HCT116 (cell line): ENCODE results near the gene ZNF311. TPM values are rescaled to one million over a fixed set of nuclear protein-coding genes. Genes with fewer than 3 reads are reported as not detected.

ENCODE experiments used
- ATAC-seq: fragments of 200-7000 bp; cut with Tn5 transposase; 2 replicates; pipeline ENCODE4 v1.9.1; 2020; ENCODE audit warnings: mild to moderate bottlenecking, moderate library complexity
- BruUV-seq: library from RNA; stranded (reverse); fragments of 400-500 nt; replicated peaks from 2 replicates; lab custom pipeline; 2021; lab: Mats Ljungman, UMichigan
- CTCF ChIA-PET: fragments of 300-600 bp; sonication (Branson Sonifier 250); formaldehyde crosslinking; loops from one replicate; lab custom pipeline; 2021; ENCODE audit warnings: antibody characterized with exemption; lab: Charles Lee
- POLR2A ChIA-PET: fragments of 300-600, 350-600 bp; sonication (Branson Sonifier 250); formaldehyde crosslinking; loops from one replicate; lab custom pipeline; 2021; ENCODE audit warnings: antibody characterized with exemption; lab: Charles Lee
- RAD21 ChIA-PET, 2 experiments: fragments of 300-600 bp; sonication (Branson Sonifier 250); formaldehyde crosslinking; loops; one replicate each; lab custom pipeline; 2023; ENCODE audit warnings: low total read pairs in 2 of 2; ENCODE audit not compliant: uncharacterized antibody in 2 of 2, unreplicated experiment in 2 of 2, low non-redundant PET in 1 of 2; lab: Charles Lee
- DNase-seq: peaks from one replicate; pipeline ENCODE4 v3.0.0-alpha.2; 2010; ENCODE audit warnings: low read depth, low spot score
- H2AFZ ChIP-seq: fragments of 200-600 bp; shearing (Covaris generic), sonication (generic); 2 replicates; pipeline ENCODE4 v1.6.1; 2017; ENCODE audit warnings: low read depth, mixed run types, mixed read lengths, antibody characterized with exemption, low read length; ENCODE audit not compliant: poor library complexity, severe bottlenecking
- H3K27ac ChIP-seq: 2 replicates; pipeline ENCODE4 v1.5.1; 2012; ENCODE audit warnings: low read depth, low read length
- H3K27me3 ChIP-seq: fragments of 200-600 bp; sonication (generic); 2 replicates; pipeline ENCODE4 v1.6.1; 2016; ENCODE audit warnings: mixed run types, low read length, mixed read lengths; ENCODE audit not compliant: insufficient read depth
- H3K36me3 ChIP-seq, 2 experiments: fragments of 200-500 bp in 1 of 2; fragments of 200-600 bp in 1 of 2; sonication (Bioruptor generic) in 1 of 2; sonication (generic) in 1 of 2; 2 replicates each; pipeline versions ENCODE4 v1.5.1 to v1.6.1; 2014 to 2016; ENCODE audit warnings: low read length in 2 of 2, inconsistent platforms in 1 of 2, mixed read lengths in 1 of 2, mixed run types in 1 of 2; ENCODE audit not compliant: insufficient read depth in 2 of 2, control insufficient read depth in 1 of 2
- H3K4me1 ChIP-seq, 2 experiments: fragments of 200-600 bp in 1 of 2; sonication (generic) in 1 of 2; 2 replicates each; pipeline versions ENCODE4 v1.5.1 to v1.6.1; 2012 to 2017; ENCODE audit warnings: low read length in 2 of 2, inconsistent platforms in 1 of 2, mild to moderate bottlenecking in 1 of 2, mixed read lengths in 1 of 2, mixed run types in 1 of 2, moderate library complexity in 1 of 2; ENCODE audit not compliant: insufficient read depth in 2 of 2, control insufficient read depth in 1 of 2
- H3K4me2 ChIP-seq: fragments of 200-600 bp; sonication (generic); 2 replicates; pipeline ENCODE4 v1.6.1; 2017; ENCODE audit warnings: mixed run types, low read length, mixed read lengths
- H3K4me3 ChIP-seq, 2 experiments: fragments of 200-600 bp in 1 of 2; sonication (generic) in 1 of 2; replicated peaks in 1 of 2; 2 replicates each; pipeline ENCODE4 v1.5.1; 2011 to 2016; ENCODE audit warnings: low read length in 2 of 2, control low read depth in 1 of 2, low read depth in 1 of 2, mild to moderate bottlenecking in 1 of 2, mixed read lengths in 1 of 2, mixed run types in 1 of 2
- H3K79me2 ChIP-seq: fragments of 200-600 bp; sonication (generic); 2 replicates; pipeline ENCODE4 v1.6.1; 2017; ENCODE audit warnings: mild to moderate bottlenecking, mixed run types, low read length, moderate library complexity, mixed read lengths; ENCODE audit not compliant: insufficient read depth
- H3K9ac ChIP-seq: fragments of 200-600 bp; sonication (generic); 2 replicates; pipeline ENCODE4 v1.6.1; 2016; ENCODE audit warnings: low read length, mixed read lengths
- H3K9me2 ChIP-seq: fragments of 200-600 bp; sonication (generic), shearing (Covaris generic); 2 replicates; pipeline ENCODE4 v1.6.1; 2017; ENCODE audit warnings: mixed run types, mild to moderate bottlenecking, moderate library complexity; ENCODE audit not compliant: insufficient read depth
- H3K9me3 ChIP-seq, 2 experiments: fragments of 200-500 bp in 1 of 2; fragments of 200-600 bp in 1 of 2; sonication (Bioruptor generic) in 1 of 2; sonication (generic) in 1 of 2; 2 replicates each; pipeline ENCODE4 v1.6.1; 2014 to 2017; ENCODE audit warnings: low read length in 2 of 2, mixed read lengths in 2 of 2, inconsistent platforms in 1 of 2, low read depth in 1 of 2, mild to moderate bottlenecking in 1 of 2, mixed run types in 1 of 2, moderate library complexity in 1 of 2; ENCODE audit not compliant: control insufficient read depth in 1 of 2, insufficient read depth in 1 of 2
- H4K20me1 ChIP-seq: fragments of 200-600 bp; sonication (generic), shearing (Covaris generic); 2 replicates; pipeline ENCODE4 v1.6.1; 2017; ENCODE audit warnings: mixed run types, mild to moderate bottlenecking, moderate library complexity; ENCODE audit not compliant: insufficient read depth
- ATF3 ChIP-seq: IDR thresholded peaks from 2 replicates; pipeline ENCODE4 v1.6.1; 2012
- CBX3 ChIP-seq: IDR thresholded peaks from 2 replicates; pipeline ENCODE4 v1.6.1; 2012; ENCODE audit warnings: low read depth
- CTCF ChIP-seq, 3 experiments: fragments of 200-600 bp in 1 of 3; sonication (generic) in 1 of 3; IDR thresholded peaks in 2 of 3; conservative IDR thresholded peaks in 1 of 3; 2 replicates each; pipeline ENCODE4 v1.5.1; 2012 to 2017; ENCODE audit warnings: low read depth in 2 of 3, low read length in 2 of 3, antibody characterized with exemption in 1 of 3, borderline replicate concordance in 1 of 3, control low read depth in 1 of 3, mild to moderate bottlenecking in 1 of 3, mixed read lengths in 1 of 3, mixed run types in 1 of 3, moderate library complexity in 1 of 3; ENCODE audit not compliant: insufficient read depth in 1 of 3
- EGR1 ChIP-seq: IDR thresholded peaks from 2 replicates; pipeline ENCODE4 v1.6.1; 2012; ENCODE audit warnings: low read depth
- EZH2phosphoT487 ChIP-seq: fragments of 200-600 bp; IDR thresholded peaks from 2 replicates; pipeline ENCODE4 v1.6.1; 2018; ENCODE audit warnings: antibody characterized with exemption, borderline replicate concordance
- FOSL1 ChIP-seq: IDR thresholded peaks from 2 replicates; pipeline ENCODE4 v1.6.1; 2012; ENCODE audit warnings: low read depth
- JUND ChIP-seq: IDR thresholded peaks from 2 replicates; pipeline ENCODE4 v1.6.1; 2012
- MAX ChIP-seq: IDR thresholded peaks from 2 replicates; pipeline ENCODE4 v1.6.1; 2012
- POLR2A ChIP-seq: IDR thresholded peaks from 2 replicates; pipeline ENCODE4 v1.7.0; 2011; ENCODE audit warnings: borderline replicate concordance; ENCODE audit not compliant: insufficient read depth, insufficient read length; ENCODE audit errors: extremely low read depth
- SIN3A ChIP-seq: IDR thresholded peaks from 2 replicates; pipeline ENCODE4 v1.6.1; 2012; ENCODE audit warnings: low read depth
- SP1 ChIP-seq: IDR thresholded peaks from 2 replicates; pipeline ENCODE4 v1.6.1; 2012; ENCODE audit warnings: low read depth
- SRF ChIP-seq: IDR thresholded peaks from 2 replicates; pipeline ENCODE4 v1.6.1; 2012; ENCODE audit warnings: low read depth
- YY1 ChIP-seq: IDR thresholded peaks from 2 replicates; pipeline ENCODE4 v1.6.1; 2011; ENCODE audit warnings: low read length, low read depth, moderate library complexity, mild to moderate bottlenecking; ENCODE audit not compliant: insufficient replicate concordance; ENCODE audit errors: extremely low read depth
- ZBTB33 ChIP-seq: IDR thresholded peaks from 2 replicates; pipeline ENCODE4 v1.6.1; 2011; ENCODE audit warnings: mild to moderate bottlenecking, low read length, moderate library complexity; ENCODE audit not compliant: insufficient replicate concordance; ENCODE audit errors: extremely low read depth
- ZFX ChIP-seq: fragments of 450-650 bp; IDR thresholded peaks from 2 replicates; pipeline ENCODE4 v1.6.1; 2017
- ZNF274 ChIP-seq: fragments of 200-500 bp; sonication (Bioruptor generic); IDR thresholded peaks from 2 replicates; pipeline ENCODE4 v1.6.1; 2014; ENCODE audit warnings: mild to moderate bottlenecking, low read depth, low read length, inconsistent platforms
- intact Hi-C: fragments of 100-400 bp; cut with micrococcal nuclease; formaldehyde crosslinking; loops from 2 replicates; pipeline ENCODE4 v1.10.0; 2022
- total RNA-seq: library from RNA; stranded (reverse); gene quantifications from one replicate; pipeline ENCODE4 v1.2.1, GENCODE V29; 2021; ENCODE audit not compliant: unreplicated experiment

Gene ZNF311
- total RNA-seq, 1 experiment from 2014 or later: not detected

GRCh38 chr6:28981431-28981832, 23.7 kb downstream of the ZNF311 start:
- intact Hi-C loops: loop anchor here (1.0 to 10.0 kb wide), 6 partner anchors 28 to 377 kb away; no protein-coding TSS in a partner anchor
- no peaks in the 10 kb centered on the region for H3K27me3 ChIP-seq
- TF ChIP-seq ZFX (no peak), MAX (no peak; the same call in 1 of the 2 replicates), JUND (peak; percentile 6; the same call in 1 of the 2 replicates), FOSL1 (no peak; the same call in 1 of the 2 replicates), POLR2A (no peak), EGR1 (peak; percentile 99), SRF (0 out of 2 replicates have a peak, but pooled peaks have one; percentile 10), CBX3 (peak; percentile 67), SIN3A (no peak), CTCF (IDR thresholded peaks at IDR 0.05 in 2 of 3, conservative IDR thresholded peaks at IDR 0.05 in 1 of 3; ENCODE audit: borderline replicate concordance in 1 of 3, insufficient read depth in 1 of 3, low read depth in 2 of 3, low read length in 2 of 3) (no peak), ATF3 (peak; percentile 36; the same call in 1 of the 2 replicates), SP1 (peak; percentile 44; the same call in 1 of the 2 replicates), ZNF274 (no peak), EZH2phosphoT487 (no peak), ZBTB33 (peak; percentile 29), YY1 (no peak)
- H3K9me2 ChIP-seq: no peaks in the 10 kb centered on the region
- peak; percentile 53 for ATAC-seq
- H3K79me2 ChIP-seq: no peaks in the 10 kb centered on the region
- CTCF ChIA-PET: interaction anchor here (1.0 to 2.1 kb wide), 3 partner anchors 29 to 295 kb away, joined by 3 to 6 read pairs (median 3); no protein-coding TSS in a partner anchor
- H2AFZ ChIP-seq: peak overlapping the region; percentile 72
- H3K27ac ChIP-seq: peak overlapping the region; percentile 57
- H3K9ac ChIP-seq: peak overlapping the region; percentile 63
- H3K4me2 ChIP-seq: peak overlapping the region; percentile 84
- H3K4me1 ChIP-seq: peaks cover 35 to 67% of the 10 kb centered on the region in 2 experiments
- RAD21 ChIA-PET: no interaction called here
- BruUV-seq: no TSS peak
- H3K36me3 ChIP-seq: no peaks in the 10 kb centered on the region
- H4K20me1 ChIP-seq: no peaks in the 10 kb centered on the region
- H3K9me3 ChIP-seq: no peaks in the 10 kb centered on the region
- peak overlapping the region; percentile 33 to 56 for H3K4me3 ChIP-seq
- POLR2A ChIA-PET: interaction anchor here (1.5 kb wide), 1 partner anchor 41 kb away, joined by 4 read pairs; no protein-coding TSS in a partner anchor
- DNase-seq: peak; percentile 48
